Measurements from ENCODE around the gene GRAMD1B. TPM values are rescaled to one million over a fixed set of nuclear protein-coding genes. Genes with fewer than 3 reads are reported as not detected.

Gene GRAMD1B
- total RNA-seq, 1 donor from 2014 or later, result 8.8 TPM

DNA sequence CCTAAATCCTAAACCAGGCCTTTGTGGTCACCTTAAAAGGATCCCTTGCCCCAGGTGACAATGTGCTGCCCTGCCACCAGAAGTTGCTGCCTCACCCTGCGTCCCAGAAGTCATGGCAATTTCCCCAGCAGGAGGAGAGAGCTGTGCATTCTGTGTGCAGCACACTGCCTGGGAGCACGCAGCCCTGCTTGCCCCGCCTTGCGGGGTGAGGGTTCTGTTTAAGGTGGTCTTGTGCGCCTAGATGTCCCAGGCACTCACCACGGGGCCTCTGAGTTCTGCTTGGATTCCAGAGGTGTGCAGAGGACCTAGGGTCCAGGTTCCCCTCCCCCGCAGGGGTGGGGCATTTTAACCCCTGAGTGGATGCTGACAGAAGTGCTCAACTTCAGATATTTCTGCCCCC is 95.0 kb downstream of the GRAMD1B start:
- TF ChIP-seq CTCF (IDR thresholded peaks at IDR 0.05; ENCODE audit: insufficient read depth, low read length, poor library complexity, severe bottlenecking), result no peak
- H3K36me3 ChIP-seq (ENCODE audit: control insufficient read depth, insufficient read depth, low read length), result no peaks in the 10 kb centered on the region
- H3K4me3 ChIP-seq (ENCODE audit: low read depth, low read length), result no peak overlapping the region
- H3K27me3 ChIP-seq (ENCODE audit: control insufficient read depth, insufficient read depth, low read length), result peaks cover 7% of the 10 kb centered on the region
- DNase-seq (ENCODE audit: low read depth), result no peak

- no peak overlapping the region for H3K4me3 ChIP-seq (ENCODE audit: low read depth, low read length)
- H3K36me3 ChIP-seq (ENCODE audit: control insufficient read depth, insufficient read depth, low read length), result no peaks in the 10 kb centered on the region
- DNase-seq (ENCODE audit: low read depth), result no peak
- peaks cover 7% of the 10 kb centered on the region for H3K27me3 ChIP-seq (ENCODE audit: control insufficient read depth, insufficient read depth, low read length)
- no peak for TF ChIP-seq CTCF (IDR thresholded peaks at IDR 0.05; ENCODE audit: insufficient read depth, low read length, poor library complexity, severe bottlenecking)
Measured at GRCh38 chr11:123525511-123525918, 95.4 kb downstream of the GRAMD1B start.

DNA sequence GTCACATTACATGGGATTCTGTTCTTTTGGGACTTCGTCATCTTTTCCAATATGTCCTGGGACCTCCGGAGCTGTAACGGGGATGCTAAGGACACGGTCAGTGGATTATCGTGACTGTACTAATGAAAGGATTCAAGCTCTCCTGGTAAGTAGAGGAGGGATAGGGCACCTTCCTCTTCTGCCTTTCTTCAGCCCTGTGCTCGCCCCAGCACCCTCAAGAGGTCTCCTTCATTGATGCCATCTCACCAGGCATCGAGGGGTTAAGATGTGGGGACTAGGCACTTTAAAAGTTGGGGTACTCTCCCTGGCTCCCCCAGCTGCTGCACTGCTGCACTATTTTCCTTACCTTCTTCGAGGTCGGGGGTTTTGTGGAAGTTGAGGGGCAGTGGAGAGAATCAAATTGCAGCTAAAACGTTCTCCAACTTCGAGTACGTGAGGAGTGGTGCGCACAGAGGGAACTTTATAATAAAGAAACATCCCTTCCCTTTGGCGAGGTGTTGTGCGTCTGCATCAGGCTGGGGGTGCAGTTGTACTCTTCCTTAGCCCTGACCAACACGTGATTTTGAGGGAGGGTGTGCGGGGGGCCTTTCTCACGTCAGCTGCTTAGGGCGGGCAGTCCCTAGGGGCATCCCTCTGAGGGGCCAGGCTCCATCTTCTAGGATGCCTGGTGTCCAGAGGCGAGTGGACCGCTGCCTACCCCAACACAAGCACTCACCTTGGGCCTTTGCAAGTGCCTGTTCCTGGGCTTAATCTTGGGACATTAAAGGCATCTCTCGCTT is 96.1 kb downstream of the GRAMD1B start:
- Histone ChIP-seq H3K36me3 (ENCODE audit: control insufficient read depth, insufficient read depth, low read length) (no peaks in the 10 kb centered on the region), H3K27me3 (ENCODE audit: control insufficient read depth, insufficient read depth, low read length) (peaks cover 7% of the 10 kb centered on the region), H3K4me3 (ENCODE audit: low read depth, low read length) (no peak overlapping the region)
- TF ChIP-seq CTCF (IDR thresholded peaks at IDR 0.05; ENCODE audit: insufficient read depth, low read length, poor library complexity, severe bottlenecking), result no peak
- DNase-seq (ENCODE audit: low read depth), result no peak

DNA sequence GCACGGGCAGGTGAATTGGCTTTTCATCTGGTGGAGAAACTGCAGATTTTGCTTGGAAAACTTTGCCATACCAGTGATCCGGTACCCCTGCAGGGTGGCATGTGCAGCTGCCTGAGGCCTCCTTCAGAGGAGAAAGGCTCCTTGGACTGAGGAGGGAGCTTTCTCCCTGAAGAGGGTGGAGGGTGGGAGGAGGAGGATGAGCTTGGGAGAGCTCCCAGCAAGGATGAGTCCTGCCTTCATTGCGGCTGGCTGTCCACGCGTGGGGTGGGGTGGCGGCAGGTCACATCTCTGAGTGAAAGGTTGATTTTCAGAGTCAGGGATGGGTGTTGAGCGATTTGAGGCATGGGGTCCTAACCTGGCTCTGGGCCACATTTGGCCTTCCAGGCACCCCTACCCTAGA is 96.8 kb downstream of the GRAMD1B start:
- Histone ChIP-seq H3K4me3 (ENCODE audit: low read depth, low read length) (no peak overlapping the region), H3K36me3 (ENCODE audit: control insufficient read depth, insufficient read depth, low read length) (no peaks in the 10 kb centered on the region), H3K27me3 (ENCODE audit: control insufficient read depth, insufficient read depth, low read length) (peaks cover 7% of the 10 kb centered on the region)
- DNase-seq (ENCODE audit: low read depth), result no peak
- no peak for TF ChIP-seq CTCF (IDR thresholded peaks at IDR 0.05; ENCODE audit: insufficient read depth, low read length, poor library complexity, severe bottlenecking)

GRCh38 chr11:123527526-123527925 is 97.5 kb downstream of the GRAMD1B start:
- H3K36me3 ChIP-seq (ENCODE audit: control insufficient read depth, insufficient read depth, low read length), result no peaks in the 10 kb centered on the region
- no peak for TF ChIP-seq CTCF (IDR thresholded peaks at IDR 0.05; ENCODE audit: insufficient read depth, low read length, poor library complexity, severe bottlenecking)
- peaks cover 7% of the 10 kb centered on the region for H3K27me3 ChIP-seq (ENCODE audit: control insufficient read depth, insufficient read depth, low read length)
- DNase-seq (ENCODE audit: low read depth), result no peak
- no peak overlapping the region for H3K4me3 ChIP-seq (ENCODE audit: low read depth, low read length)

GRCh38 chr11:123527947-123528346 is 97.9 kb downstream of the GRAMD1B start:
- H3K4me3 ChIP-seq (ENCODE audit: low read depth, low read length), result no peak overlapping the region
- no peak for TF ChIP-seq CTCF (IDR thresholded peaks at IDR 0.05; ENCODE audit: insufficient read depth, low read length, poor library complexity, severe bottlenecking)
- no peaks in the 10 kb centered on the region for H3K36me3 ChIP-seq (ENCODE audit: control insufficient read depth, insufficient read depth, low read length)
- H3K27me3 ChIP-seq (ENCODE audit: control insufficient read depth, insufficient read depth, low read length), result peaks cover 7% of the 10 kb centered on the region
- no peak for DNase-seq (ENCODE audit: low read depth)
